ENCODE results near the gene DGUOK. TPM values are rescaled to one million over a fixed set of nuclear protein-coding genes. Genes with fewer than 3 reads are reported as not detected.

Gene DGUOK
- total RNA-seq, 1 experiment from 2014 or later, result 100 TPM

- no peak for ATAC-seq
- no peaks in the 10 kb centered on the region for H3K9me3 ChIP-seq (ENCODE audit: control insufficient read depth in 1 of 2, insufficient read depth in 1 of 2, low read depth in 1 of 2, low read length in 2 of 2)
- RAD21 ChIA-PET (ENCODE audit: low non-redundant PET in 1 of 2, low total read pairs in 2 of 2, uncharacterized antibody in 2 of 2, unreplicated experiment in 2 of 2), result no interaction called here
- H3K79me2 ChIP-seq (ENCODE audit: insufficient read depth, low read length), result no peaks in the 10 kb centered on the region
- H3K9ac ChIP-seq (ENCODE audit: low read length), result no peak overlapping the region
- no TSS peak for BruUV-seq (replicated peaks)
- H3K27ac ChIP-seq (ENCODE audit: low read depth, low read length), result no peak overlapping the region
- CTCF ChIA-PET, result no interaction called here
- no peaks in the 10 kb centered on the region for H4K20me1 ChIP-seq (ENCODE audit: insufficient read depth)
- H3K4me1 ChIP-seq (ENCODE audit: control insufficient read depth in 1 of 2, insufficient read depth in 2 of 2, low read length in 2 of 2), result peaks cover 0 to 2% of the 10 kb centered on the region in 2 experiments; a peak in 1 of 4 replicates
- no peak for TF ChIP-seq RAD21 (IDR thresholded peaks at IDR 0.05; ENCODE audit: low read depth)
- no peak for TF ChIP-seq EGR1 (IDR thresholded peaks at IDR 0.05; ENCODE audit: low read depth)
- TF ChIP-seq ZFX (IDR thresholded peaks at IDR 0.05), result no peak
- no peak for TF ChIP-seq EZH2phosphoT487 (IDR thresholded peaks at IDR 0.05; ENCODE audit: borderline replicate concordance)
- TF ChIP-seq SP1 (IDR thresholded peaks at IDR 0.05; ENCODE audit: low read depth), result no peak
- TF ChIP-seq ZNF274 (IDR thresholded peaks at IDR 0.05; ENCODE audit: low read depth, low read length), result no peak
- no peak for TF ChIP-seq JUND (IDR thresholded peaks at IDR 0.05)
- no peak for TF ChIP-seq POLR2AphosphoS5 (IDR thresholded peaks at IDR 0.05; ENCODE audit: low read depth, low read length)
- no peak for TF ChIP-seq EZH2 (IDR thresholded peaks at IDR 0.05)
- TF ChIP-seq, protein P1, sequence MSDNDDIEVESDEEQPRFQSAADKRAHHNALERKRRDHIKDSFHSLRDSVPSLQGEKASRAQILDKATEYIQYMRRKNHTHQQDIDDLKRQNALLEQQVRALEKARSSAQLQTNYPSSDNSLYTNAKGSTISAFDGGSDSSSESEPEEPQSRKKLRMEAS (IDR thresholded peaks at IDR 0.05), result no peak
- TF ChIP-seq ZBTB33 (IDR thresholded peaks at IDR 0.05; ENCODE audit: extremely low read depth, insufficient replicate concordance, low read length), result no peak
- TF ChIP-seq CBX3 (IDR thresholded peaks at IDR 0.05; ENCODE audit: low read depth), result no peak
- TF ChIP-seq TCF7L2 (IDR thresholded peaks at IDR 0.05; ENCODE audit: borderline replicate concordance, extremely low read depth, insufficient read depth, insufficient read length), result no peak
- no peak for TF ChIP-seq FOSL1 (IDR thresholded peaks at IDR 0.05; ENCODE audit: low read depth)
- TF ChIP-seq POLR2A (IDR thresholded peaks at IDR 0.05; ENCODE audit: borderline replicate concordance, extremely low read depth, insufficient read depth, insufficient read length), result no peak
- no peak for TF ChIP-seq SIN3A (IDR thresholded peaks at IDR 0.05; ENCODE audit: low read depth)
- no peak for TF ChIP-seq CEBPB (IDR thresholded peaks at IDR 0.05; ENCODE audit: low read depth)
- POLR2A ChIA-PET, result no interaction called here
- intact Hi-C loops (cut with micrococcal nuclease), result no loop called here
- H3K27me3 ChIP-seq (ENCODE audit: insufficient read depth, low read length), result no peaks in the 10 kb centered on the region
- H3K4me3 ChIP-seq (replicated peaks in 1 of 2; ENCODE audit: low read depth in 1 of 2, low read length in 2 of 2), result no peak overlapping the region
- H3K9me2 ChIP-seq (ENCODE audit: insufficient read depth), result no peaks in the 10 kb centered on the region
- no peaks in the 10 kb centered on the region for H3K36me3 ChIP-seq (ENCODE audit: control insufficient read depth in 1 of 2, insufficient read depth in 2 of 2, low read length in 2 of 2)
- H3K4me2 ChIP-seq (ENCODE audit: low read length), result no peak overlapping the region
- no peak overlapping the region for H2AFZ ChIP-seq (ENCODE audit: low read depth, low read length, poor library complexity, severe bottlenecking)
- no peak for DNase-seq (ENCODE audit: low read depth, low spot score)
These were observed 41.3 kb upstream of the DGUOK start for GRCh38 chr2:73885406-73885805.

Measured in HCT116 (cell line).